Calu3 (cell line): ENCODE data around the gene TMEM97. TPM values are rescaled to one million over a fixed set of nuclear protein-coding genes. Genes with fewer than 3 reads are reported as not detected.
A peak's percentile ranks its signal among the peaks of the same experiment; 100 is the strongest.

ENCODE experiments used
- BruUV-seq: library from RNA; stranded (reverse); fragments of 400-500 nt; replicated peaks from 2 replicates; lab custom pipeline; 2021; lab: Mats Ljungman, UMichigan
- CTCF ChIA-PET: fragments of 300-600 bp; sonication (Branson Sonifier 250); formaldehyde crosslinking; loops from one replicate; lab custom pipeline; 2022; ENCODE audit warnings: antibody characterized with exemption; lab: Charles Lee
- DNase-seq: peaks from one replicate; pipeline ENCODE4 v3.0.0; 2022
- H3K27ac Mint-ChIP-seq: one replicate; pipeline ENCODE4 v1.8.0; 2022; ENCODE audit warnings: mixed read lengths; ENCODE audit not compliant: unreplicated experiment
- H3K27me3 Mint-ChIP-seq: one replicate; pipeline ENCODE4 v1.8.0; 2022; ENCODE audit warnings: mixed read lengths; ENCODE audit not compliant: unreplicated experiment
- H3K36me3 Mint-ChIP-seq: one replicate; pipeline ENCODE4 v1.8.0; 2022; ENCODE audit warnings: mild to moderate bottlenecking, moderate library complexity, mixed read lengths; ENCODE audit not compliant: insufficient read depth, unreplicated experiment
- H3K4me1 Mint-ChIP-seq: one replicate; pipeline ENCODE4 v1.8.0; 2022; ENCODE audit warnings: mild to moderate bottlenecking, low read depth, mixed read lengths; ENCODE audit not compliant: unreplicated experiment
- H3K4me3 Mint-ChIP-seq: one replicate; pipeline ENCODE4 v1.8.0; 2022; ENCODE audit warnings: mild to moderate bottlenecking, low read depth, moderate library complexity, mixed read lengths; ENCODE audit not compliant: unreplicated experiment
- H3K9me3 Mint-ChIP-seq: one replicate; pipeline ENCODE4 v1.8.0; 2022; ENCODE audit warnings: low read depth, mixed read lengths; ENCODE audit not compliant: unreplicated experiment
- intact Hi-C: fragments of 100-400 bp; cut with micrococcal nuclease; formaldehyde crosslinking; loops from one replicate; pipeline ENCODE4 v1.10.0; 2022; ENCODE audit not compliant: unreplicated experiment
- total RNA-seq: library from RNA; stranded (reverse); gene quantifications from 2 replicates; pipeline ENCODE4 v1.2.3, GENCODE V29; 2022
- TF ChIP-seq, protein P1 (sequence below): fragments of 200-600 bp; IDR thresholded peaks from one replicate; pipeline ENCODE4 v1.8.0; 2022; ENCODE audit warnings: antibody characterized with exemption; ENCODE audit not compliant: unreplicated experiment

The TMEM97 gene
- total RNA-seq, 1 experiment from 2014 or later: 110 TPM

DNA sequence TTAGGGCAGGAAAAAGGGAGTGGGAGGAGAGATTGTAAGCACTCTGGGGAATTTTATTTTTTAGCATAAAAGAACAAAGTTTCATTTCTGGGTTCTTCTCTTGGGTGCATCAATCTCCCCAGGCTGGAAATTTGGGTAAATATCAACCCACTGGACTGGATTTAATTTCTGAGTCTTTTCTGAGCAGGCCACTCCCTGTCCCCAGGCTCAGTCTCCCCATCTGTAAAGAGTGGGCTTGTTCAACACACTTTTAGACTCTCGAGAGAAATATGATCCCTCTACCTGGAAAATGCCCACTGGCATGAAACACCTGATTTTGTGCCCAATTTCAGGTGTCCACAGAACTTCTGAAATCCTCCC, 51.7 kb downstream of the TMEM97 start:
- H3K27me3 Mint-ChIP-seq: peaks cover 12% of the 10 kb centered on the region
- BruUV-seq: no TSS peak

DNA sequence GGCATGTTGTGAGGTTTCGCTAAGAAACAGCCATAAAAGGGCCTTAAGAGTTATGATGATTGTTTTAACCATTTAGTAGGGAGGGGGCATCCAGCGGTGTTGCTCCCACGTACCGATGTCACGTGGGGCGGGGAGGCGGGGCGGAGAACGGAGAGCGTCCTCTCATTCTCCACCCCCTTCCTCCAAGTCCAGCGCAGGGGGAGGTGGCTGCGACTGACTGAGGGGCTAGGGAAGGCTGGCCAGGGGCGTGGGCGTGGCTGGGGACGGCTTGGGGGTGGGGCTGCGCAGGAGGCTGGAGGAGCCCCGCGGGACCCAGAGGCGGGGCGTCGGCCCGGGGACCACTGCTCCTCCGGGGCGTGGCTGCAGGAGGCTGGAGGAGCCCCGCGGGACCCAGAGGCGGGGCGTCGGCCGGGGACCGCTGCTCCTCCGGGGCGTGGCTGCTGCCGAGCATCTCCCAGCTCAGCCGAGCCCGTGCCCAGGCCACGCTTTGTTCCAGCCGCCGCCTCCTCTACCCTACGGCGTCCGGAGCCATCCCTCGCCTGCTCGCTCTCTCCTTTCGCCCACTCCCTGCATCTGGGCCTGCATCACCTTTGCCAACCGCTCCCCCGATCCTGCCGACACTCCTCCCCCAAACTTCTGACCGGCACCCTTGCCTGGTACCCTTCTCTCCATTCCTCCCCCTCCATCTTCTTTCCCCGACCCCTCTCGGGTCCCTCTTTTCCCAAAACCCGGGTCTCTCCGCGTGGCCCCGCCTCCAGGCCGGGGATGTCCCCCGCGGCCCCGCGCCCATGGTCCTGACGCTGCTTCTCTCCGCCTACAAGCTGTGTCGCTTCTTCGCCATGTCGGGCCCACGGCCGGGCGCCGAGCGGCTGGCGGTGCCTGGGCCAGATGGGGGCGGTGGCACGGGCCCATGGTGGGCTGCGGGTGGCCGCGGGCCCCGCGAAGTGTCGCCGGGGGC, 52.5 kb downstream of the TMEM97 start, which contains the start of gene SARM1:
TSS of gene SARM1 (plus strand) at position 450 of the 958 bp plus-strand sequence. CDS start at position 789, 339 bp downstream.
- intact Hi-C loops: loop anchor here (1.0 to 5.0 kb wide), 2 partner anchors 9 to 46 kb away; no protein-coding TSS in a partner anchor
- BruUV-seq: no TSS peak
- H3K27me3 Mint-ChIP-seq: peaks cover 12% of the 10 kb centered on the region
- H3K27ac Mint-ChIP-seq: no peak within 1 kb of the TSS
- no peaks in the 10 kb centered on the region for H3K9me3 Mint-ChIP-seq
- H3K36me3 Mint-ChIP-seq: peaks cover 14% of the 10 kb centered on the region
- DNase-seq: peak; percentile 59
- TF ChIP-seq, protein P1, sequence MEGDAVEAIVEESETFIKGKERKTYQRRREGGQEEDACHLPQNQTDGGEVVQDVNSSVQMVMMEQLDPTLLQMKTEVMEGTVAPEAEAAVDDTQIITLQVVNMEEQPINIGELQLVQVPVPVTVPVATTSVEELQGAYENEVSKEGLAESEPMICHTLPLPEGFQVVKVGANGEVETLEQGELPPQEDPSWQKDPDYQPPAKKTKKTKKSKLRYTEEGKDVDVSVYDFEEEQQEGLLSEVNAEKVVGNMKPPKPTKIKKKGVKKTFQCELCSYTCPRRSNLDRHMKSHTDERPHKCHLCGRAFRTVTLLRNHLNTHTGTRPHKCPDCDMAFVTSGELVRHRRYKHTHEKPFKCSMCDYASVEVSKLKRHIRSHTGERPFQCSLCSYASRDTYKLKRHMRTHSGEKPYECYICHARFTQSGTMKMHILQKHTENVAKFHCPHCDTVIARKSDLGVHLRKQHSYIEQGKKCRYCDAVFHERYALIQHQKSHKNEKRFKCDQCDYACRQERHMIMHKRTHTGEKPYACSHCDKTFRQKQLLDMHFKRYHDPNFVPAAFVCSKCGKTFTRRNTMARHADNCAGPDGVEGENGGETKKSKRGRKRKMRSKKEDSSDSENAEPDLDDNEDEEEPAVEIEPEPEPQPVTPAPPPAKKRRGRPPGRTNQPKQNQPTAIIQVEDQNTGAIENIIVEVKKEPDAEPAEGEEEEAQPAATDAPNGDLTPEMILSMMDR: no peak
- peak within 1 kb of the TSS; percentile 65 for H3K4me3 Mint-ChIP-seq
- CTCF ChIA-PET: interaction anchor here (0.6 kb wide), 1 partner anchor 162 kb away, joined by 3 read pairs; no protein-coding TSS in a partner anchor
- peaks cover 14% of the 10 kb centered on the region for H3K4me1 Mint-ChIP-seq

More for the DNA sequence above, 51.7 kb downstream of the TMEM97 start:
- Mint-ChIP-seq H3K36me3 (peaks cover 14% of the 10 kb centered on the region), H3K9me3 (no peaks in the 10 kb centered on the region), H3K4me3 (peak overlapping the region; percentile 65), H3K27ac (no peak overlapping the region), H3K4me1 (peaks cover 14% of the 10 kb centered on the region)
- intact Hi-C loops: loop anchor here (5.0 kb wide), 1 partner anchor 47 kb away; no protein-coding TSS in a partner anchor
- no peak for DNase-seq
- TF ChIP-seq, protein P1: no peak
- CTCF ChIA-PET: interaction anchor here (0.6 kb wide), 2 partner anchors 59 to 163 kb away, joined by 3 read pairs; no protein-coding TSS in a partner anchor

DNA sequence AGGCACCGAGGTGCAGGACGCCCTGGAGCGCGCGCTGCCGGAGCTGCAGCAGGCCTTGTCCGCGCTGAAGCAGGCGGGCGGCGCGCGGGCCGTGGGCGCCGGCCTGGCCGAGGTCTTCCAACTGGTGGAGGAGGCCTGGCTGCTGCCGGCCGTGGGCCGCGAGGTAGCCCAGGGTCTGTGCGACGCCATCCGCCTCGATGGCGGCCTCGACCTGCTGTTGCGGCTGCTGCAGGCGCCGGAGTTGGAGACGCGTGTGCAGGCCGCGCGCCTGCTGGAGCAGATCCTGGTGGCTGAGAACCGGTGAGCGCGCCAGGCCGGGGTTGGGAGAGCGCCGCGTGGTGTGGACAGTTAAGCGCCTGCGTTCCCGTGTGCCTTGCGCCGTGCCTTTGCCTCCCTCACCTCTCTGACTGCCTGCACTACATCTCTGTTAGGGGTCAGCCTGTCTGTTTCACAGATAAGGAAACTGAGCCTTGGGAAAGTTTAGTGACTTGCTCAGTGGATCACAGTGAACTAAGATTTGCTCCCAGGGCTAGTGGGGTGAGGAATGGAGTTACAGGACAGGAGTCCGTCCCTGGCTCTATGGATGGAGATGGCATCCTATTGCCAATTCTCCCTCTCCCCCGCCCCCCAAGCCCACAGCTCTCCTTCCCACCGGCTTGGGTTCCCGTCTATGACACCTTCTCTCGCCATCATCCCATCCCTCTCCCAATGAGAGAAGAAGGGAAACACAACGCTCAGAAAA, 53.4 kb downstream of the TMEM97 start:
- Mint-ChIP-seq H3K4me1 (peaks cover 14% of the 10 kb centered on the region), H3K36me3 (peaks cover 14% of the 10 kb centered on the region), H3K4me3 (peak overlapping the region; percentile 65), H3K27me3 (peaks cover 12% of the 10 kb centered on the region), H3K9me3 (no peaks in the 10 kb centered on the region), H3K27ac (no peak overlapping the region)
- no peak for DNase-seq
- intact Hi-C loops: loop anchor here (1.0 to 5.0 kb wide), 2 partner anchors 8 to 45 kb away; no protein-coding TSS in a partner anchor
- BruUV-seq: no TSS peak
- TF ChIP-seq, protein P1: no peak
- CTCF ChIA-PET: no interaction called here

DNA sequence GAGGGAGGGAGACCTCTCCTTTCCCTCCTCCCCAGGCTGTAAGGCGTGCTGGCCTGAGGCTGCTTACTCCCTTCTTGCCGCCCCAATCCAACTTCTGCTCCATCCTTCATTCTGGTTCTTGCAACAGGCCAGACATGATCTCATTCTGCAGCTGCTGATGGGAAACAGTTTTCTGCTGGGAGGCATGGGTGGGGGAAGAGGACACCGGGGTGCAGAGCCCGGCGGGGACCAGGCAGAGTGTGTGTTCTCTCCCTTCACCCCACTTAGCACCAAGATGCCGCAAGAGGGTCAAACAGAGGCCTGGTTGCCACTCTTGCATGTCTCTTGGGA, 53.9 kb downstream of the TMEM97 start:
- Mint-ChIP-seq H3K27me3 (peaks cover 12% of the 10 kb centered on the region), H3K36me3 (peaks cover 14% of the 10 kb centered on the region), H3K4me1 (peaks cover 14% of the 10 kb centered on the region), H3K4me3 (peak overlapping the region; percentile 65), H3K9me3 (no peaks in the 10 kb centered on the region), H3K27ac (no peak overlapping the region)
- DNase-seq: no peak
- CTCF ChIA-PET: no interaction called here
- TF ChIP-seq, protein P1: no peak
- intact Hi-C loops: loop anchor here (1.0 to 5.0 kb wide), 2 partner anchors 7 to 44 kb away; no protein-coding TSS in a partner anchor
- no TSS peak for BruUV-seq
